PC-9 (cell line): ENCODE data around the gene MAB21L4. TPM values are rescaled to one million over a fixed set of nuclear protein-coding genes. Genes with fewer than 3 reads are reported as not detected.

Experiments used
- BruUV-seq: library from RNA; stranded (reverse); fragments of 400-500 nt; replicated peaks from 2 replicates; lab custom pipeline; 2021; lab: Mats Ljungman, UMichigan
- CTCF ChIA-PET: fragments of 300-600 bp; sonication (Branson Sonifier 250); formaldehyde crosslinking; loops from one replicate; lab custom pipeline; 2022; ENCODE audit warnings: antibody characterized with exemption; lab: Charles Lee
- POLR2A ChIA-PET: fragments of 300-600 bp; sonication (Branson Sonifier 250); formaldehyde crosslinking; loops from one replicate; lab custom pipeline; 2022; ENCODE audit warnings: antibody characterized with exemption; ENCODE audit not compliant: unreplicated experiment; lab: Charles Lee
- DNase-seq, 2 experiments: peaks; one replicate each; pipeline versions ENCODE4 v3.0.0 to v3.0.0-alpha.2; 2015 to 2022; ENCODE audit warnings: mixed read lengths in 1 of 2
- H2AFZ ChIP-seq: fragments of 200-600 bp; sonication (generic); 2 replicates; pipeline ENCODE4 v1.8.1; 2017; ENCODE audit warnings: antibody characterized with exemption
- H3F3A ChIP-seq: fragments of 200-600 bp; sonication (generic); 2 replicates; pipeline ENCODE4 v1.8.1; 2017; ENCODE audit warnings: antibody characterized with exemption, mild to moderate bottlenecking, low read depth; ENCODE audit not compliant: insufficient read depth
- H3K27ac ChIP-seq: fragments of 200-600 bp; sonication (generic); 2 replicates; pipeline ENCODE4 v1.6.1; 2016; ENCODE audit warnings: mixed run types
- H3K27me3 ChIP-seq: fragments of 200-600 bp; sonication (generic); 2 replicates; pipeline ENCODE4 v1.6.1; 2016; ENCODE audit warnings: low read depth, mixed run types; ENCODE audit not compliant: insufficient read depth
- H3K36me3 ChIP-seq: fragments of 200-600 bp; sonication (generic); 2 replicates; pipeline ENCODE4 v1.6.1; 2016; ENCODE audit warnings: low read depth, mixed run types
- H3K4me1 ChIP-seq: fragments of 200-600 bp; sonication (generic); replicated peaks from 2 replicates; pipeline ENCODE4 v1.6.1; 2016; ENCODE audit warnings: mixed run types; ENCODE audit not compliant: insufficient read depth
- H3K4me2 ChIP-seq: fragments of 200-600 bp; sonication (generic); 2 replicates; pipeline ENCODE4 v1.6.1; 2017; ENCODE audit warnings: mixed run types
- H3K4me3 ChIP-seq: fragments of 200-600 bp; sonication (generic); 2 replicates; pipeline ENCODE4 v1.6.1; 2016; ENCODE audit warnings: mixed run types
- H3K79me2 ChIP-seq: fragments of 200-600 bp; sonication (generic); 2 replicates; pipeline ENCODE4 v1.6.1; 2017; ENCODE audit warnings: low read depth, mixed run types
- H3K9me2 ChIP-seq: fragments of 200-600 bp; sonication (generic); 2 replicates; pipeline ENCODE4 v1.8.1; 2017; ENCODE audit warnings: mild to moderate bottlenecking; ENCODE audit not compliant: insufficient read depth
- H3K9me3 ChIP-seq: fragments of 200-600 bp; sonication (generic); 2 replicates; pipeline ENCODE4 v1.8.1; 2016; ENCODE audit warnings: low read depth; ENCODE audit not compliant: insufficient read depth
- H4K20me1 ChIP-seq: fragments of 200-600 bp; sonication (generic); 2 replicates; pipeline ENCODE4 v1.8.1; 2017; ENCODE audit not compliant: insufficient read depth
- EZH2 ChIP-seq: fragments of 200-600 bp; sonication (generic); IDR thresholded peaks from 2 replicates; pipeline ENCODE4 v1.8.0; 2017; ENCODE audit warnings: antibody characterized with exemption, low read depth
- intact Hi-C: fragments of 100-400 bp; cut with micrococcal nuclease; formaldehyde crosslinking; loops from one replicate; pipeline ENCODE4 v1.10.0; 2022; ENCODE audit not compliant: unreplicated experiment
- total RNA-seq: library from RNA; stranded (reverse); gene quantifications from 2 replicates; pipeline ENCODE4 v1.2.3, GENCODE V29; 2021
- TF ChIP-seq, protein P1 (sequence below): fragments of 200-600 bp; sonication (generic); conservative IDR thresholded peaks from 2 replicates; pipeline ENCODE4 v1.6.1; 2017; ENCODE audit warnings: mixed run types, antibody characterized with exemption, mild to moderate bottlenecking, moderate library complexity

The MAB21L4 gene
- total RNA-seq, 1 experiment from 2014 or later = 68.8 TPM

DNA sequence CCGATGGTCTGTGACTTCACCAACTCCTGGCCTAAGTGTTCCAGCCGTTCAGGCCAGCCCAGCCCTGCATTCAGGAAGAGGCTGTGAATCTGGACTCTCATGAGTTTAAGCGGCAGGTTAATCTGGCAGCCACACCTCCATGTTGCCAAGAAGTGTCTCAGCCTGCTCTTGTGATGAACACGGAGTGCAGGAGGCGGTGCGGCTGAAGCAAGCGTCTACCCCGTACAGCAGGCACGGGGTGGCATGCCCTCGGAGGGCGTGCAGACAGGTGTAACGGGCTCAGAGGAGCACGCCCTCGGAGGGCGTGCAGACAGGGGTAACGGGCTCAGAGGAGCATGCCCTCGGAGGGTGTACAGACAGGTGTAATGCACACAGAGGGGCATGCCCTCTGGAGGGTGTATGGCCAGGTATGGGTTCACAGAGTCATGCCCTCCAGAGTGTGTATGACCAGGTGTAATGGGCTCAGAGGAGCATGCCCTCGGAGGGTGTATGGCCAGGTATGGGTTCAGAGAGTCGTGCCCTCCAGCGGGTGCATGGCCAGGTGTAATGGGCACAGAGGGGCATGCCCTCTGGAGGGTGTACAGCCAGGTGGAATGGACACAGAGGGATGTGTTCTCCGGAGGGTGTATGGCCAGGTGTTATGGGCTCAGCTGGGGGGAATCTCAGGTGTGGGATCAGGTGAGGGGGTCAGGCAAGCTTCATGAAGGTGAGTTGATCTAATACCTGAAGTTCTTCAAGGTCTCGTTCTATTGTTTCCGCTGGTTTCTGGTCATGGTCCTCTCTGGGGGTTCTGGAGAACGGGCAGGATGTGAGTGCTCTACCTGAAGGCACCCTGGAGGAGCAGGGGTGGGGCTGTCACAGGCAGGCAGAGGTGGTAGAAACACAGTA, 32.8 kb upstream of the MAB21L4 start:
- H3K79me2 ChIP-seq = no peaks in the 10 kb centered on the region
- TF ChIP-seq, protein P1, sequence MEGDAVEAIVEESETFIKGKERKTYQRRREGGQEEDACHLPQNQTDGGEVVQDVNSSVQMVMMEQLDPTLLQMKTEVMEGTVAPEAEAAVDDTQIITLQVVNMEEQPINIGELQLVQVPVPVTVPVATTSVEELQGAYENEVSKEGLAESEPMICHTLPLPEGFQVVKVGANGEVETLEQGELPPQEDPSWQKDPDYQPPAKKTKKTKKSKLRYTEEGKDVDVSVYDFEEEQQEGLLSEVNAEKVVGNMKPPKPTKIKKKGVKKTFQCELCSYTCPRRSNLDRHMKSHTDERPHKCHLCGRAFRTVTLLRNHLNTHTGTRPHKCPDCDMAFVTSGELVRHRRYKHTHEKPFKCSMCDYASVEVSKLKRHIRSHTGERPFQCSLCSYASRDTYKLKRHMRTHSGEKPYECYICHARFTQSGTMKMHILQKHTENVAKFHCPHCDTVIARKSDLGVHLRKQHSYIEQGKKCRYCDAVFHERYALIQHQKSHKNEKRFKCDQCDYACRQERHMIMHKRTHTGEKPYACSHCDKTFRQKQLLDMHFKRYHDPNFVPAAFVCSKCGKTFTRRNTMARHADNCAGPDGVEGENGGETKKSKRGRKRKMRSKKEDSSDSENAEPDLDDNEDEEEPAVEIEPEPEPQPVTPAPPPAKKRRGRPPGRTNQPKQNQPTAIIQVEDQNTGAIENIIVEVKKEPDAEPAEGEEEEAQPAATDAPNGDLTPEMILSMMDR = no peak
- no peak for TF ChIP-seq EZH2
- no peak for DNase-seq

DNA sequence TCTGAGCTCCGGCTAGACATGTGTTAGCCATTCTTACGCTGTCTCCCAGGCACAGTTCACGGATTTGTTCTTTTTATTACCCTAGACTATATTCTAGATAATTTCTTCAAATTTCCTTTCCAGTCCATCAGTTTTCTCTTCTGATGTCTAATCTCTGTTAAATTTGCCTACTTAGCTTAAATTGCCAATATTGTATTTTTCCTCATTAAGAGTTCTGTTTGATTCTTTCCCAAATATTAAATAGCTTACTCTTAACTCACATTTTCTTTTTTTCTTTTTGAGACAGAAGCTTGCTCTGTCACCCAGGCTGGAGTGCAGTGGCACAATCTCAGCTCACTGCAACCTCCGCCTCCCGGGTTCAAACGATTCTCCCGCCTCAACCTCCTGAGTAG, 31.4 kb upstream of the MAB21L4 start:
- no TSS peak for BruUV-seq
- Histone ChIP-seq H4K20me1 (no peaks in the 10 kb centered on the region), H3K9me2 (no peaks in the 10 kb centered on the region), H3K4me3 (no peak overlapping the region), H3K9me3 (no peaks in the 10 kb centered on the region), H3K36me3 (no peaks in the 10 kb centered on the region), H2AFZ (no peak overlapping the region), H3F3A (peaks cover 20% of the 10 kb centered on the region), H3K27me3 (peaks cover 46% of the 10 kb centered on the region), H3K4me1 (no peaks in the 10 kb centered on the region), H3K27ac (no peak overlapping the region), H3K79me2 (no peaks in the 10 kb centered on the region), H3K4me2 (no peak overlapping the region)
- intact Hi-C loops = no loop called here
- TF ChIP-seq, protein P1 = no peak
- TF ChIP-seq EZH2 = no peak
- DNase-seq = no peak
- ChIA-PET POLR2A (interaction anchor here (0.6 kb wide), 1 partner anchor 38 kb away, joined by 5 read pairs; no protein-coding TSS in a partner anchor), CTCF (interaction anchor here (0.7 kb wide), 1 partner anchor 658 kb away, joined by 6 read pairs; no protein-coding TSS in a partner anchor)

More for the DNA sequence above, 32.8 kb upstream of the MAB21L4 start:
- no peak overlapping the region for H3K27ac ChIP-seq
- no TSS peak for BruUV-seq
- H3K4me1 ChIP-seq = no peaks in the 10 kb centered on the region
- H3K36me3 ChIP-seq = no peaks in the 10 kb centered on the region
- no peak overlapping the region for H3K4me3 ChIP-seq
- H3K27me3 ChIP-seq = peaks cover 59% of the 10 kb centered on the region
- POLR2A ChIA-PET = no interaction called here
- no peak overlapping the region for H2AFZ ChIP-seq
- intact Hi-C loops = no loop called here
- H3F3A ChIP-seq = peaks cover 14% of the 10 kb centered on the region
- H3K9me3 ChIP-seq = no peaks in the 10 kb centered on the region
- CTCF ChIA-PET = interaction anchor here (0.6 kb wide), 1 partner anchor 149 kb away, joined by 3 read pairs; no protein-coding TSS in a partner anchor
- no peak overlapping the region for H3K4me2 ChIP-seq
- H3K9me2 ChIP-seq = no peaks in the 10 kb centered on the region
- no peaks in the 10 kb centered on the region for H4K20me1 ChIP-seq

DNA sequence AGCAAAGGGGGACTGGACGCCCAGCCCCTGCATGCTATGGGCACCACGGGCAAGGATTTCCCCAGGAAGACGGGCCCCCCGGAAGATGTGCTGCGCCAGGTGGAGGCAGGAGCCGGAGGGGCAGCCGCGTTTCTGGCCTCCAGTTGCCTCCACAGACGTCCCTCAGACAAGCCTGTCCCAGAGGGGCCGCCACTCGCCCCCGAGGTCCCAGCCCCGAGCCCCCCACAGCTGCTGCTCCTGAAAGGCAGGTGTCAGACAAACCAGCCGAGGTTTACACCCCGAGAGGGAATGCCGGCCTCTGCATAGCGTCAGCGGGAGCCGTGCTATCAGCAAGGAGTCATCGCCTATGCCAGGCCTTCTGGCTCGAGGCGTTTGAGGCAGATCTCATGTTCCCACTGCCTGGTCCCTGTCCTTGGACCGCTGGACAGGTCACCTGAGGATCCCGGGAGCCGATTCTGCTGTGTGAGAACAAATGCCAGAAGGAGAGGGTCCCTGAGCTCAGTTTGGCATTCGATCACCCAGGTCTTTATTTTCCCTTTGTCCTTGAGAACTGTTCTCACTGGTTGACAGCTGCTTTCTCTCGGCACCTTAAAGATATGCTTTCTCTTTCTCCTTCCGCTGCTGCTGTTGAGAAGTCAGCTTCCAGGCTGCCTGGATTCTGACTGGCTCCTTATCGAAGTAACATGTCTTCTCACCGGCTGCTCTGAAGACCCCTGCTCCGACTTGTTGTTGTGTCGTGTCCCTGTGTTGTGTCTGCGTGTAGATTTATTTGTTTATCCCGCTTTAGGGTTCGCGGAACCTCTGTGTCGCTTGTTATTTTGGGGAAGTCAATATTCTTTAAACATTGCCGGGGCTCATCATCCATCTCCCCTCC, 30.8 kb upstream of the MAB21L4 start:
- no peaks in the 10 kb centered on the region for H3K36me3 ChIP-seq
- peak in 1 of 2 experiments; percentile 49 for DNase-seq
- H3K9me3 ChIP-seq = no peaks in the 10 kb centered on the region
- ChIA-PET CTCF (interaction anchor here (0.7 kb wide), 1 partner anchor 659 kb away, joined by 6 read pairs; no protein-coding TSS in a partner anchor), POLR2A (interaction anchor here (0.6 kb wide), 1 partner anchor 39 kb away, joined by 5 read pairs; no protein-coding TSS in a partner anchor)
- H3K4me1 ChIP-seq = no peaks in the 10 kb centered on the region
- no peak for TF ChIP-seq EZH2
- TF ChIP-seq, protein P1 = no peak
- H3F3A ChIP-seq = peaks cover 21% of the 10 kb centered on the region
- H3K79me2 ChIP-seq = no peaks in the 10 kb centered on the region
- intact Hi-C loops = no loop called here
- no peak overlapping the region for H3K27ac ChIP-seq
- H2AFZ ChIP-seq = no peak overlapping the region
- H3K4me2 ChIP-seq = peak overlapping the region; percentile 46
- no peak overlapping the region for H3K4me3 ChIP-seq
- H3K27me3 ChIP-seq = peaks cover 40% of the 10 kb centered on the region
- H3K9me2 ChIP-seq = no peaks in the 10 kb centered on the region
- no peaks in the 10 kb centered on the region for H4K20me1 ChIP-seq
- no TSS peak for BruUV-seq
